Measurements from ENCODE around the gene CMTM1. TPM values are rescaled to one million over a fixed set of nuclear protein-coding genes. Genes with fewer than 3 reads are reported as not detected.
A peak's percentile ranks its signal among the peaks of the same experiment; 100 is the strongest.

Gene CMTM1
- total RNA-seq, 1 donor from 2014 or later: 1.0 TPM

GRCh38 chr16:66604376-66605176, 38.3 kb downstream of the CMTM1 start, which contains the start of gene CMTM3:
Gene CMTM3, plus strand, starts transcription at chr16:66604704. Its CDS starts 102 bp downstream, at chr16:66604806.
- H3K27me3 ChIP-seq (ENCODE audit: low read depth): no peaks in the 10 kb centered on the region
- H3K9me3 ChIP-seq (replicated peaks): no peaks in the 10 kb centered on the region
- H3K4me1 ChIP-seq: peaks cover 50% of the 10 kb centered on the region
- H3K27ac ChIP-seq (replicated peaks): peak within 1 kb of the TSS; percentile 97
- H3K36me3 ChIP-seq: peaks cover 3% of the 10 kb centered on the region
- peak within 1 kb of the TSS; percentile 88 for H3K4me3 ChIP-seq
- DNase-seq: peak; percentile 75
- TF ChIP-seq CTCF (IDR thresholded peaks at IDR 0.05; ENCODE audit: borderline replicate concordance): peak; percentile 86
- intact Hi-C loops (cut with micrococcal nuclease): loop anchor here (10.0 kb wide), 1 partner anchor 50 kb away; the partner anchor contains the start of genes CKLF and TK2

GRCh38 chr16:66605177-66605978, 39.1 kb downstream of the CMTM1 start:
- Histone ChIP-seq H3K36me3 (peaks cover 11% of the 10 kb centered on the region), H3K27me3 (ENCODE audit: low read depth) (no peaks in the 10 kb centered on the region), H3K4me1 (peaks cover 50% of the 10 kb centered on the region), H3K4me3 (peak overlapping the region; percentile 88), H3K27ac (replicated peaks) (peak overlapping the region; percentile 97), H3K9me3 (replicated peaks) (no peaks in the 10 kb centered on the region)
- no peak for TF ChIP-seq CTCF (IDR thresholded peaks at IDR 0.05; ENCODE audit: borderline replicate concordance)
- intact Hi-C loops (cut with micrococcal nuclease): loop anchor here (10.0 kb wide), 1 partner anchor 51 kb away; the partner anchor contains the start of genes CKLF and TK2
- peak; percentile 74 for DNase-seq

- peaks cover 18% of the 10 kb centered on the region for H3K36me3 ChIP-seq
- peaks cover 50% of the 10 kb centered on the region for H3K4me1 ChIP-seq
- no peak for DNase-seq
- H3K27me3 ChIP-seq (ENCODE audit: low read depth): no peaks in the 10 kb centered on the region
- no peaks in the 10 kb centered on the region for H3K9me3 ChIP-seq (replicated peaks)
- peak overlapping the region; percentile 88 for H3K4me3 ChIP-seq
- intact Hi-C loops (cut with micrococcal nuclease): loop anchor here (10.0 kb wide), 1 partner anchor 51 kb away; the partner anchor contains the start of genes CKLF and TK2
- H3K27ac ChIP-seq (replicated peaks): peak overlapping the region; percentile 97
- no peak for TF ChIP-seq CTCF (IDR thresholded peaks at IDR 0.05; ENCODE audit: borderline replicate concordance)
Observed at GRCh38 chr16:66605979-66606751, 39.9 kb downstream of the CMTM1 start.

- Histone ChIP-seq H3K4me1 (peaks cover 49% of the 10 kb centered on the region), H3K27me3 (ENCODE audit: low read depth) (no peaks in the 10 kb centered on the region), H3K4me3 (no peak overlapping the region), H3K27ac (replicated peaks) (peak overlapping the region; percentile 44), H3K9me3 (replicated peaks) (no peaks in the 10 kb centered on the region), H3K36me3 (peaks cover 40% of the 10 kb centered on the region)
- TF ChIP-seq CTCF (IDR thresholded peaks at IDR 0.05; ENCODE audit: borderline replicate concordance): peak; percentile 94
- intact Hi-C loops (cut with micrococcal nuclease): loop anchor here (10.0 kb wide), 1 partner anchor 54 kb away; the partner anchor contains the start of genes CKLF and TK2
- DNase-seq: peak; percentile 87
Observed at GRCh38 chr16:66608241-66609138, 42.3 kb downstream of the CMTM1 start.
